HepG2 (cell line): Measurements from ENCODE around the gene TXNL4A. TPM values are rescaled to one million over a fixed set of nuclear protein-coding genes. Genes with fewer than 3 reads are reported as not detected.

ENCODE experiments used
- ASH2L ChIP-seq: fragments of 300-600, 200-600 bp; sonication (generic); IDR thresholded peaks from 2 replicates; pipeline ENCODE4 v1.7.0; 2017; ENCODE audit warnings: low read depth, mild to moderate bottlenecking, moderate library complexity, mixed read lengths, low read length; ENCODE audit not compliant: insufficient read length
- BCL6 ChIP-seq: IDR thresholded peaks from 2 replicates; pipeline ENCODE4 v1.6.1; 2016; ENCODE audit warnings: missing genetic modification reagents, missing compliant biosample characterization
- KAT2B ChIP-seq: fragments of 150-350 bp; IDR thresholded peaks from 2 replicates; pipeline ENCODE4 v1.6.1; 2014; ENCODE audit warnings: low read depth, low read length, borderline replicate concordance
- MATR3 ChIP-seq: sonication (generic); formaldehyde crosslinking; IDR thresholded peaks from 2 replicates; pipeline ENCODE4 v1.4.0; 2020; ENCODE audit warnings: missing genetic modification reagents
- NPAS2 ChIP-seq: sonication (generic); formaldehyde crosslinking; IDR thresholded peaks from 2 replicates; pipeline ENCODE4 v1.8.0; 2022; ENCODE audit warnings: mild to moderate bottlenecking, missing genetic modification reagents, borderline replicate concordance
- PAF1 ChIP-seq: IDR thresholded peaks from 2 replicates; pipeline ENCODE4 v1.6.1; 2016; ENCODE audit warnings: missing genetic modification reagents, missing compliant biosample characterization
- PRDM10 ChIP-seq: sonication (generic); formaldehyde crosslinking; IDR thresholded peaks from 2 replicates; pipeline ENCODE4 v1.4.0; 2020; ENCODE audit warnings: low read depth, missing genetic modification reagents
- RBM39 ChIP-seq: fragments of 200-400 bp; formaldehyde crosslinking; IDR thresholded peaks from one replicate; pipeline ENCODE4 v1.6.1; 2018; ENCODE audit warnings: antibody characterized with exemption, mild to moderate bottlenecking, low read depth, low read length; ENCODE audit not compliant: poor library complexity, severe bottlenecking
- SMC3 ChIP-seq: IDR thresholded peaks from 2 replicates; pipeline ENCODE4 v1.6.1; 2011; ENCODE audit warnings: low read length, improper control_type of control experiment
- TAF1 ChIP-seq: sonication (generic); formaldehyde crosslinking; IDR thresholded peaks from 2 replicates; pipeline ENCODE4 v1.4.0; 2020; ENCODE audit warnings: missing genetic modification reagents
- TEAD2 ChIP-seq: sonication (generic); formaldehyde crosslinking; IDR thresholded peaks from 2 replicates; pipeline ENCODE4 v1.9.0; 2021; ENCODE audit warnings: missing genetic modification reagents
- TFDP2 ChIP-seq: sonication (generic); formaldehyde crosslinking; IDR thresholded peaks from 2 replicates; pipeline ENCODE4 v1.4.0; 2020; ENCODE audit warnings: missing genetic modification reagents
- ZBTB1 ChIP-seq: sonication (generic); formaldehyde crosslinking; IDR thresholded peaks from 2 replicates; pipeline ENCODE4 v1.4.0; 2020; ENCODE audit warnings: missing genetic modification reagents, borderline replicate concordance
- ZNF207 ChIP-seq: fragments of 450-650 bp; IDR thresholded peaks from 2 replicates; pipeline ENCODE4 v1.6.1; 2016; ENCODE audit warnings: antibody characterized with exemption, borderline replicate concordance
- ZNF333 ChIP-seq: sonication (generic); formaldehyde crosslinking; IDR thresholded peaks from 2 replicates; pipeline ENCODE4 v1.4.0; 2020; ENCODE audit warnings: mild to moderate bottlenecking, missing genetic modification reagents, borderline replicate concordance
- ZNF44 ChIP-seq: sonication (generic); formaldehyde crosslinking; IDR thresholded peaks from 2 replicates; pipeline ENCODE4 v1.5.1; 2020; ENCODE audit warnings: mild to moderate bottlenecking, missing genetic modification reagents
- ZNF550 ChIP-seq: sonication (generic); formaldehyde crosslinking; IDR thresholded peaks from 2 replicates; pipeline ENCODE4 v1.4.0; 2020; ENCODE audit warnings: mild to moderate bottlenecking, missing genetic modification reagents, borderline replicate concordance
- ZNF652 ChIP-seq: IDR thresholded peaks from 2 replicates; pipeline ENCODE4 v1.6.1; 2016; ENCODE audit warnings: low read depth, borderline replicate concordance
- polyA plus RNA-seq, 8 experiments: library from polyadenylated mRNA; depleted of rRNA in 3 of 8; stranded (reverse) in 7 of 8; unstranded in 1 of 8; fragments of >200 nt; fragmentation: Illumina TruSeq in 4 of 8; extraction: Trizol in 4 of 8; gene quantifications; 2 replicates each; pipeline versions ENCODE4 v1.2.1 to v1.2.3, GENCODE V29; 2011 to 2016; ENCODE audit warnings: low read depth in 4 of 8, missing spikeins in 1 of 8, mixed read lengths in 1 of 8; ENCODE audit not compliant: insufficient read depth in 1 of 8
- total RNA-seq, 5 experiments: library from RNA; depleted of rRNA; stranded (reverse); fragments of >200 nt; fragmentation: Illumina TruSeq; extraction: Trizol; gene quantifications; 2 replicates each; pipeline ENCODE4 v1.2.3, GENCODE V29; 2016; ENCODE audit warnings: low read depth in 1 of 5
- TF ChIP-seq, protein P1 (sequence below): sonication (generic); formaldehyde crosslinking; IDR thresholded peaks from 2 replicates; pipeline ENCODE4 v1.4.0; 2020; ENCODE audit warnings: missing genetic modification reagents
- TF ChIP-seq, protein P2 (sequence below): IDR thresholded peaks from 2 replicates; pipeline ENCODE4 v1.6.1; 2012; ENCODE audit warnings: inconsistent platforms
- TF ChIP-seq, protein P3 (sequence below): sonication (generic); formaldehyde crosslinking; IDR thresholded peaks from 2 replicates; pipeline ENCODE4 v1.4.0; 2020; ENCODE audit warnings: mild to moderate bottlenecking, missing genetic modification reagents

Gene TXNL4A
- total and polyA plus RNA-seq, 2 of the 13 experiments (the other 11 are each of a cell fraction or from before 2014, with no cell fraction given): 172 to 202 TPM

- no peak for TF ChIP-seq PRDM10 (CRISPR knock-in tag)
- TF ChIP-seq ZNF550 (CRISPR knock-in tag): no peak
- TF ChIP-seq ZNF207: no peak
- TF ChIP-seq, protein P1, sequence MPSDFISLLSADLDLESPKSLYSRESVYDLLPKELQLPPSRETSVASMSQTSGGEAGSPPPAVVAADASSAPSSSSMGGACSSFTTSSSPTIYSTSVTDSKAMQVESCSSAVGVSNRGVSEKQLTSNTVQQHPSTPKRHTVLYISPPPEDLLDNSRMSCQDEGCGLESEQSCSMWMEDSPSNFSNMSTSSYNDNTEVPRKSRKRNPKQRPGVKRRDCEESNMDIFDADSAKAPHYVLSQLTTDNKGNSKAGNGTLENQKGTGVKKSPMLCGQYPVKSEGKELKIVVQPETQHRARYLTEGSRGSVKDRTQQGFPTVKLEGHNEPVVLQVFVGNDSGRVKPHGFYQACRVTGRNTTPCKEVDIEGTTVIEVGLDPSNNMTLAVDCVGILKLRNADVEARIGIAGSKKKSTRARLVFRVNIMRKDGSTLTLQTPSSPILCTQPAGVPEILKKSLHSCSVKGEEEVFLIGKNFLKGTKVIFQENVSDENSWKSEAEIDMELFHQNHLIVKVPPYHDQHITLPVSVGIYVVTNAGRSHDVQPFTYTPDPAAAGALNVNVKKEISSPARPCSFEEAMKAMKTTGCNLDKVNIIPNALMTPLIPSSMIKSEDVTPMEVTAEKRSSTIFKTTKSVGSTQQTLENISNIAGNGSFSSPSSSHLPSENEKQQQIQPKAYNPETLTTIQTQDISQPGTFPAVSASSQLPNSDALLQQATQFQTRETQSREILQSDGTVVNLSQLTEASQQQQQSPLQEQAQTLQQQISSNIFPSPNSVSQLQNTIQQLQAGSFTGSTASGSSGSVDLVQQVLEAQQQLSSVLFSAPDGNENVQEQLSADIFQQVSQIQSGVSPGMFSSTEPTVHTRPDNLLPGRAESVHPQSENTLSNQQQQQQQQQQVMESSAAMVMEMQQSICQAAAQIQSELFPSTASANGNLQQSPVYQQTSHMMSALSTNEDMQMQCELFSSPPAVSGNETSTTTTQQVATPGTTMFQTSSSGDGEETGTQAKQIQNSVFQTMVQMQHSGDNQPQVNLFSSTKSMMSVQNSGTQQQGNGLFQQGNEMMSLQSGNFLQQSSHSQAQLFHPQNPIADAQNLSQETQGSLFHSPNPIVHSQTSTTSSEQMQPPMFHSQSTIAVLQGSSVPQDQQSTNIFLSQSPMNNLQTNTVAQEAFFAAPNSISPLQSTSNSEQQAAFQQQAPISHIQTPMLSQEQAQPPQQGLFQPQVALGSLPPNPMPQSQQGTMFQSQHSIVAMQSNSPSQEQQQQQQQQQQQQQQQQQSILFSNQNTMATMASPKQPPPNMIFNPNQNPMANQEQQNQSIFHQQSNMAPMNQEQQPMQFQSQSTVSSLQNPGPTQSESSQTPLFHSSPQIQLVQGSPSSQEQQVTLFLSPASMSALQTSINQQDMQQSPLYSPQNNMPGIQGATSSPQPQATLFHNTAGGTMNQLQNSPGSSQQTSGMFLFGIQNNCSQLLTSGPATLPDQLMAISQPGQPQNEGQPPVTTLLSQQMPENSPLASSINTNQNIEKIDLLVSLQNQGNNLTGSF: no peak
- TF ChIP-seq ZBTB1 (CRISPR knock-in tag): 0 out of 2 replicates have a peak, but pooled peaks have one; percentile 51
- no peak for TF ChIP-seq PAF1 (CRISPR knock-in tag)
- no peak; the same call in 1 of the 2 replicates for TF ChIP-seq ZNF333
- TF ChIP-seq ZNF652 (CRISPR knock-in tag): no peak
- TF ChIP-seq ZNF44 (CRISPR knock-in tag): no peak
- no peak for TF ChIP-seq RBM39
- TF ChIP-seq MATR3: no peak
- no peak for TF ChIP-seq KAT2B
- no peak; the same call in 1 of the 2 replicates for TF ChIP-seq TAF1 (CRISPR knock-in tag)
- TF ChIP-seq TEAD2 (CRISPR knock-in tag): no peak
- no peak for TF ChIP-seq BCL6 (CRISPR knock-in tag)
- TF ChIP-seq, protein P2, sequence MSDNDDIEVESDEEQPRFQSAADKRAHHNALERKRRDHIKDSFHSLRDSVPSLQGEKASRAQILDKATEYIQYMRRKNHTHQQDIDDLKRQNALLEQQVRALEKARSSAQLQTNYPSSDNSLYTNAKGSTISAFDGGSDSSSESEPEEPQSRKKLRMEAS: peak; percentile 92
- no peak for TF ChIP-seq NPAS2
- peak; percentile 94 for TF ChIP-seq ASH2L
- TF ChIP-seq TFDP2 (CRISPR knock-in tag): no peak
- TF ChIP-seq, protein P3, sequence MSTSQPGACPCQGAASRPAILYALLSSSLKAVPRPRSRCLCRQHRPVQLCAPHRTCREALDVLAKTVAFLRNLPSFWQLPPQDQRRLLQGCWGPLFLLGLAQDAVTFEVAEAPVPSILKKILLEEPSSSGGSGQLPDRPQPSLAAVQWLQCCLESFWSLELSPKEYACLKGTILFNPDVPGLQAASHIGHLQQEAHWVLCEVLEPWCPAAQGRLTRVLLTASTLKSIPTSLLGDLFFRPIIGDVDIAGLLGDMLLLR: no peak
- no peak; the same call in 1 of the 2 replicates for TF ChIP-seq SMC3
Observed at GRCh38 chr18:79988071-79988450, 302 bp downstream of the TXNL4A start (continued).
